Keratinocyte (primary cell): ENCODE results near the gene OTOG. TPM values are rescaled to one million over a fixed set of nuclear protein-coding genes. Genes with fewer than 3 reads are reported as not detected.

Experiments
- DNase-seq: peaks from one replicate; pipeline ENCODE4 v3.0.0-alpha.2; 2011; ENCODE audit warnings: low read depth, missing footprints, low spot score
- FAIRE-seq: peaks from 2 replicates; lab custom pipeline; 2011; peaks lifted over from hg19 to GRCh38; lab: Jason Lieb, UNC
- H2AFZ ChIP-seq: 2 replicates; pipeline ENCODE4 v1.6.0; 2012; ENCODE audit warnings: low read length, control low read depth, inconsistent platforms; ENCODE audit not compliant: control insufficient read depth
- H3K27ac ChIP-seq: 2 replicates; pipeline ENCODE4 v1.5.1; 2011; ENCODE audit warnings: low read length; ENCODE audit not compliant: control insufficient read depth, insufficient read depth
- H3K27me3 ChIP-seq: 3 replicates; pipeline ENCODE4 v1.6.0; 2011; ENCODE audit warnings: low read length; ENCODE audit not compliant: control insufficient read depth, insufficient read depth; ENCODE audit errors: extremely low read depth
- H3K36me3 ChIP-seq, 2 experiments: 2 replicates in 1 of 2; 3 replicates in 1 of 2; pipeline ENCODE4 v1.5.1; 2011; ENCODE audit warnings: low read length in 2 of 2, mild to moderate bottlenecking in 1 of 2; ENCODE audit not compliant: control insufficient read depth in 2 of 2, insufficient read depth in 2 of 2; ENCODE audit errors: extremely low read depth in 1 of 2
- H3K4me1 ChIP-seq: 3 replicates; pipeline ENCODE4 v1.5.1; 2011; ENCODE audit warnings: low read length; ENCODE audit not compliant: control insufficient read depth, insufficient read depth; ENCODE audit errors: extremely low read depth
- H3K4me2 ChIP-seq: 3 replicates; pipeline ENCODE4 v1.6.0; 2011; ENCODE audit warnings: low read depth, low read length; ENCODE audit not compliant: control insufficient read depth, insufficient read depth; ENCODE audit errors: extremely low read depth
- H3K4me3 ChIP-seq, 3 experiments: fragments of 200-600 bp in 1 of 3; sonication (generic) in 1 of 3; 2 replicates in 2 of 3; 3 replicates in 1 of 3; pipeline ENCODE4 v1.5.1; 2011 to 2016; ENCODE audit warnings: low read length in 3 of 3, mild to moderate bottlenecking in 3 of 3, control low read depth in 2 of 3, inconsistent platforms in 1 of 3, low read depth in 1 of 3, mixed read lengths in 1 of 3, mixed run types in 1 of 3, moderate library complexity in 1 of 3; ENCODE audit not compliant: control insufficient read depth in 2 of 3, insufficient read depth in 2 of 3; ENCODE audit errors: extremely low read depth in 1 of 3
- H3K79me2 ChIP-seq: 2 replicates; pipeline ENCODE4 v1.6.0; 2012; ENCODE audit warnings: low read length; ENCODE audit not compliant: control insufficient read depth, insufficient read depth
- H3K9ac ChIP-seq: 3 replicates; pipeline ENCODE4 v1.6.0; 2011; ENCODE audit warnings: low read length; ENCODE audit not compliant: control insufficient read depth, insufficient read depth; ENCODE audit errors: extremely low read depth
- H3K9me1 ChIP-seq: 3 replicates; pipeline ENCODE4 v1.6.0; 2011; ENCODE audit warnings: low read length; ENCODE audit not compliant: control insufficient read depth, insufficient read depth; ENCODE audit errors: extremely low read depth
- H3K9me3 ChIP-seq: 2 replicates; pipeline ENCODE4 v1.5.1; 2012; ENCODE audit warnings: low read depth, low read length; ENCODE audit not compliant: control insufficient read depth
- H4K20me1 ChIP-seq: 3 replicates; pipeline ENCODE4 v1.6.0; 2011; ENCODE audit warnings: low read length; ENCODE audit not compliant: control insufficient read depth, insufficient read depth; ENCODE audit errors: extremely low read depth
- CTCF ChIP-seq, 3 experiments: IDR thresholded peaks in 1 of 3; conservative IDR thresholded peaks in 1 of 3; optimal IDR thresholded peaks in 1 of 3; 2 replicates in 2 of 3; 3 replicates in 1 of 3; pipeline versions ENCODE3 to v1.5.1; 2011; ENCODE audit warnings: low read length in 3 of 3, mild to moderate bottlenecking in 3 of 3, moderate library complexity in 2 of 3, control low read depth in 1 of 3, inconsistent platforms in 1 of 3; ENCODE audit not compliant: insufficient read depth in 2 of 3; ENCODE audit errors: extremely low read depth in 1 of 3
- EZH2 ChIP-seq: IDR thresholded peaks from one replicate; pipeline ENCODE4 v1.6.1; 2012; ENCODE audit warnings: inconsistent platforms, mild to moderate bottlenecking, low read length, moderate library complexity
- dilution Hi-C: fragments of 300-500 bp; cut with MboI; formaldehyde crosslinking; loops from one replicate; pipeline ENCODE4 v1.7.0; 2020; ENCODE audit warnings: low sequenced_read_pairs; ENCODE audit not compliant: extremely low pct_ligation_motif_present
- polyA plus RNA-seq, 5 experiments: library from polyadenylated mRNA; depleted of rRNA in 3 of 5; stranded (reverse) in 3 of 5; stranded (forward) in 1 of 5; unstranded in 1 of 5; fragments of >200 nt; gene quantifications; 1 replicate in 1 of 5; 2 replicates in 3 of 5; 3 replicates in 1 of 5; pipeline versions ENCODE4 v1.2.1 to v1.2.3, GENCODE V29; 2011 to 2012; ENCODE audit warnings: missing spikeins in 2 of 5, low read depth in 1 of 5, low replicate concordance in 1 of 5

OTOG gene
- polyA plus RNA-seq, 1 donor (not counting 4 experiments of a cell fraction or from before 2014, with no cell fraction given): not detected

GRCh38 chr11:17571431-17572358 lies 24.6 kb downstream of the OTOG start:
- Histone ChIP-seq H3K27me3 (peaks cover 5% of the 10 kb centered on the region), H3K4me3 (no peak overlapping the region), H3K9me1 (no peaks in the 10 kb centered on the region), H3K79me2 (no peaks in the 10 kb centered on the region), H3K4me2 (no peak overlapping the region), H3K27ac (no peak overlapping the region), H4K20me1 (no peaks in the 10 kb centered on the region), H3K4me1 (no peaks in the 10 kb centered on the region), H2AFZ (no peak overlapping the region), H3K9me3 (no peaks in the 10 kb centered on the region), H3K9ac (no peak overlapping the region), H3K36me3 (no peaks in the 10 kb centered on the region)
- dilution Hi-C loops: no loop called here
- TF ChIP-seq EZH2 (no peak), CTCF (optimal IDR thresholded peaks at IDR 0.05 in 1 of 3, IDR thresholded peaks at IDR 0.05 in 1 of 3, conservative IDR thresholded peaks at IDR 0.05 in 1 of 3; ENCODE audit: extremely low read depth in 1 of 3, insufficient read depth in 2 of 3, low read length in 3 of 3) (no peak)
- DNase-seq (no peak), FAIRE-seq (no peak)

- Histone ChIP-seq H2AFZ (no peak overlapping the region), H3K9me1 (no peaks in the 10 kb centered on the region), H3K79me2 (no peaks in the 10 kb centered on the region), H3K4me2 (no peak overlapping the region), H3K27me3 (peaks cover 5% of the 10 kb centered on the region), H3K9ac (no peak overlapping the region), H4K20me1 (no peaks in the 10 kb centered on the region), H3K9me3 (no peaks in the 10 kb centered on the region), H3K27ac (no peak overlapping the region), H3K4me1 (no peaks in the 10 kb centered on the region), H3K36me3 (no peaks in the 10 kb centered on the region), H3K4me3 (no peak overlapping the region)
- no peak for TF ChIP-seq EZH2
- TF ChIP-seq CTCF (optimal IDR thresholded peaks at IDR 0.05 in 1 of 3, IDR thresholded peaks at IDR 0.05 in 1 of 3, conservative IDR thresholded peaks at IDR 0.05 in 1 of 3; ENCODE audit: extremely low read depth in 1 of 3, insufficient read depth in 2 of 3, low read length in 3 of 3): no peak
- no peak for DNase-seq
- dilution Hi-C loops: no loop called here
- FAIRE-seq: no peak
Measured at GRCh38 chr11:17572359-17572690, 25.3 kb downstream of the OTOG start.
